ENCODE measurements around the gene RND3. TPM values are rescaled to one million over a fixed set of nuclear protein-coding genes. Genes with fewer than 3 reads are reported as not detected.

Gene RND3
- total and polyA plus RNA-seq, 9 of the 15 experiments (the other 6 are each of a cell fraction or from before 2014, with no cell fraction given), result 0.22 to 0.64 (median 0.29) TPM; not detected in 4

GRCh38 chr2:150468350-150468960 lies 19.0 kb downstream of the RND3 start (continued):
- no peak for TF ChIP-seq ZNF609 (CRISPR knock-in tag; IDR thresholded peaks at IDR 0.05; ENCODE audit: borderline replicate concordance)
- no peak for TF ChIP-seq PTRF (tag; IDR thresholded peaks at IDR 0.05)
- TF ChIP-seq MBD1 (CRISPR knock-in tag; IDR thresholded peaks at IDR 0.05), result no peak
- TF ChIP-seq ZBTB49 (CRISPR knock-in tag; IDR thresholded peaks at IDR 0.05; ENCODE audit: borderline replicate concordance), result no peak
- TF ChIP-seq CEBPB (tag; IDR thresholded peaks at IDR 0.05), result no peak
- no peak for TF ChIP-seq ESRRA (IDR thresholded peaks at IDR 0.05; ENCODE audit: borderline replicate concordance, low read depth)
- TF ChIP-seq ZFP30 (CRISPR knock-in tag; IDR thresholded peaks at IDR 0.05; ENCODE audit: borderline replicate concordance), result no peak
- no peak for TF ChIP-seq BRF1 (IDR thresholded peaks at IDR 0.05; ENCODE audit: borderline replicate concordance, extremely low read depth, insufficient read length)
